ENCODE results near the gene EPAS1.

EPAS1 gene

GRCh38 chr2:46384457-46384815 lies 87.2 kb downstream of the EPAS1 start:
- Histone ChIP-seq H3K4me1 (peaks cover 0 to 39% (median 23%) of the 10 kb centered on the region in 4 donors), H3K27me3 (no peaks in the 10 kb centered on the region), H3K4me3 (no peak overlapping the region), H3K9me3 (no peaks in the 10 kb centered on the region), H3K36me3 (peaks cover 68 to 77% (median 72%) of the 10 kb centered on the region in 3 donors), H3K27ac (no peak overlapping the region)
- no peak for TF ChIP-seq CTCF (IDR thresholded peaks at IDR 0.05)
- intact Hi-C loops (cut with DNase I; ENCODE audit: low total_unique reads), result no loop called here
- DNase-seq, result no peak

GRCh38 chr2:46385786-46386577 lies 88.8 kb downstream of the EPAS1 start:
- Histone ChIP-seq H3K9me3 (no peaks in the 10 kb centered on the region), H3K36me3 (peaks cover 53 to 61% (median 56%) of the 10 kb centered on the region in 3 donors), H3K27me3 (no peaks in the 10 kb centered on the region), H3K4me1 (peaks cover 0 to 33% (median 17%) of the 10 kb centered on the region in 4 donors), H3K27ac (peak overlapping the region; percentile 48 to 66), H3K4me3 (no peak overlapping the region)
- no peak for TF ChIP-seq CTCF (IDR thresholded peaks at IDR 0.05)
- DNase-seq, result no peak
- intact Hi-C loops (cut with DNase I; ENCODE audit: low total_unique reads), result no loop called here

GRCh38 chr2:46386763-46387162 lies 89.6 kb downstream of the EPAS1 start:
- no peak for DNase-seq
- Histone ChIP-seq H3K9me3 (no peaks in the 10 kb centered on the region), H3K27me3 (no peaks in the 10 kb centered on the region), H3K27ac (peak overlapping the region in 1 of 2 donors; percentile 66), H3K4me3 (no peak overlapping the region), H3K4me1 (peaks cover 0 to 33% (median 17%) of the 10 kb centered on the region in 4 donors), H3K36me3 (peaks cover 45 to 54% (median 49%) of the 10 kb centered on the region in 3 donors)
- intact Hi-C loops (cut with DNase I; ENCODE audit: low total_unique reads), result no loop called here
- TF ChIP-seq CTCF (IDR thresholded peaks at IDR 0.05), result no peak

- intact Hi-C loops (cut with DNase I; ENCODE audit: low total_unique reads), result no loop called here
- H3K27ac ChIP-seq, result peak overlapping the region in 1 of 2 donors; percentile 66
- no peak overlapping the region for H3K4me3 ChIP-seq
- no peak for TF ChIP-seq CTCF (IDR thresholded peaks at IDR 0.05)
- peaks cover 0 to 33% (median 17%) of the 10 kb centered on the region in 4 donors for H3K4me1 ChIP-seq
- DNase-seq, result no peak
- no peaks in the 10 kb centered on the region for H3K27me3 ChIP-seq
- no peaks in the 10 kb centered on the region for H3K9me3 ChIP-seq
- H3K36me3 ChIP-seq, result peaks cover 40 to 48% (median 43%) of the 10 kb centered on the region in 3 donors
Observed at GRCh38 chr2:46387292-46387691, 90.1 kb downstream of the EPAS1 start.

DNA sequence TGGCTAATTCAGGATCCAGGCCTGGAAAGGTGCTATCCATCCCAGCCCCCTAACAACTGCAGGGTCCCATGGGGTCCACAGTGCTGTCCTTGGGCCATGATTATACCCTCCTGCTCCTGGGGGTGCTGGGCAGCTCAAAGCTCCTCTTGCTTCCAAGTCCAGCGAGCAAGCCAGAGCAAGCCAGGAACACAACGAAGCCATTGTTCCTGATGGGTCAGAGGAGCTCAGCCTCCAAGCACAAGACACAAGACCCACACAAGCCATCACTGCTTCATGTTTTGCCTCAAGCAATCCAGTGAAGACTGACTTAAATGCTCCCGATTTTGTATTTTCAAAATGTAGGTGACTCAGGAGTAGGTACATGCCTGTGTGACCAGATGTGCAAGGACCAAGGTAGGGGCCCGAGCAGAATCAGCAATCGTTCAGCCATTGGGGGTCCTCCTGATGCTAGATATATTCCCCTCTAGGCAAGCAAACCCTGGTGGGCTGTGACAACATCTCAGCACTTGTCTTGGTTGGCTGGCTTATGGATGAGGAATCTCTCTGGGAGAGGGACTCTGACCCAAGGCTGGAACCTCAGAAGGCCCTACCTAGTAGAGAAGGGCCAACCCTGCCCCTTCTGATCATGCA lies 90.8 kb downstream of the EPAS1 start:
- no peaks in the 10 kb centered on the region for H3K27me3 ChIP-seq
- no peaks in the 10 kb centered on the region for H3K9me3 ChIP-seq
- no peak for DNase-seq
- no peak overlapping the region for H3K27ac ChIP-seq
- H3K36me3 ChIP-seq, result peaks cover 32 to 41% (median 36%) of the 10 kb centered on the region in 3 donors
- TF ChIP-seq CTCF (IDR thresholded peaks at IDR 0.05), result no peak
- intact Hi-C loops (cut with DNase I; ENCODE audit: low total_unique reads), result no loop called here
- H3K4me3 ChIP-seq, result no peak overlapping the region
- H3K4me1 ChIP-seq, result peaks cover 0 to 33% (median 17%) of the 10 kb centered on the region in 4 donors

Data from tibial artery (tissue), 4 donors.